ENCODE results near the gene PYGB. TPM values are rescaled to one million over a fixed set of nuclear protein-coding genes. Genes with fewer than 3 reads are reported as not detected.
"Not testable (repeated sequence)": the region's sequence is repeated elsewhere in the genome, so short reads cannot be mapped to it uniquely, and the experiment has no call there.

The PYGB gene
- total and polyA plus RNA-seq, 2 experiments from 2014 or later = 45.3 to 61.1 TPM

GRCh38 chr20:25259358-25259757 is 11.5 kb downstream of the PYGB start:
- no peak overlapping the region for H2AFZ ChIP-seq
- no peak overlapping the region for H3K4me2 ChIP-seq
- WGBS (ENCODE audit: low lambda C conversion rate, missing lambda C conversion rate) = 92% methylated on average over 12 of the region's 12 CpGs
- H3K9me3 ChIP-seq (ENCODE audit: low read depth) = no peaks in the 10 kb centered on the region
- peaks cover 48% of the 10 kb centered on the region for H3K79me2 ChIP-seq
- H3K27ac ChIP-seq = peak overlapping the region; percentile 82
- H4K20me1 ChIP-seq (ENCODE audit: insufficient read depth, poor library complexity, severe bottlenecking) = no peaks in the 10 kb centered on the region
- H3K27me3 ChIP-seq = no peaks in the 10 kb centered on the region
- DNase-seq (ENCODE audit: low spot score) = no peak
- no peaks in the 10 kb centered on the region for H3K9me2 ChIP-seq (replicated peaks; ENCODE audit: insufficient read depth)
- H3K4me3 ChIP-seq = no peak overlapping the region
- no peak for TF ChIP-seq EZH2 (IDR thresholded peaks at IDR 0.05; ENCODE audit: borderline replicate concordance)
- peaks cover 2% of the 10 kb centered on the region for H3K4me1 ChIP-seq (ENCODE audit: insufficient read depth)
- H3K36me3 ChIP-seq (replicated peaks; ENCODE audit: insufficient read depth, low read depth) = no peaks in the 10 kb centered on the region

DNA sequence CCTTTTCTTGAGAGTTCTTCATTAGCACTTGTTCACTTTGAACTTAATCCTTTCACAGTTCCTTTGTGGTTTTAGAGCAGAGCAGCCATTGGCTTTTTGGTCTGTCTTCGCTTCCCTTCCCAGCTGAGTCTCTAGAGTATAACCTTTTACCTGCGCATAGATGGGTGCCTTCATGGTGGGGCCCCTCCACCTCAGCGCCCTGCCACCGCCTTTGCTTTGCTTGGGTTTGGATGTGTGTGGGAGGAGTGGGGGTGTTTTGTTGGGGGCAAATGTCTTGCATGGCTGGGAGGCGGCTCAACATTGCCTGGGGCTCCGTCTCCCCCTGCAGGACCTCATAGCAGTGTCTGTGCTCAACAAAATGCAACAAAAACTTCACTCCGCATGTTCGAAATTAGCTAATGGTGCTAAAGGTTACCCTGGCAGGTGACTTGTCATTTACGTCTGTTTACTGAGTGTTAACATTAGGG is 11.9 kb downstream of the PYGB start:
- peaks cover 44% of the 10 kb centered on the region for H3K79me2 ChIP-seq
- no peaks in the 10 kb centered on the region for H4K20me1 ChIP-seq (ENCODE audit: insufficient read depth, poor library complexity, severe bottlenecking)

GRCh38 chr20:25260770-25261437 is 13.0 kb downstream of the PYGB start:
- not testable (repeated sequence) for H3K4me1 ChIP-seq (ENCODE audit: insufficient read depth); DNase-seq (ENCODE audit: low spot score); H2AFZ ChIP-seq; H3K9me3 ChIP-seq (ENCODE audit: low read depth); H3K4me2 ChIP-seq; H3K9me2 ChIP-seq (replicated peaks; ENCODE audit: insufficient read depth); H3K4me3 ChIP-seq; H3K36me3 ChIP-seq (replicated peaks; ENCODE audit: insufficient read depth, low read depth); H4K20me1 ChIP-seq (ENCODE audit: insufficient read depth, poor library complexity, severe bottlenecking); H3K27me3 ChIP-seq
- WGBS (ENCODE audit: low lambda C conversion rate, missing lambda C conversion rate) = 94% methylated on average over 16 of the region's 16 CpGs
- Histone ChIP-seq H3K27ac (peak overlapping the region; percentile 71), H3K79me2 (peaks cover 33% of the 10 kb centered on the region)

More for the DNA sequence above, 11.9 kb downstream of the PYGB start:
- no peak for TF ChIP-seq EZH2 (IDR thresholded peaks at IDR 0.05; ENCODE audit: borderline replicate concordance)
- no peak for TF ChIP-seq EZH2phosphoT487 (IDR thresholded peaks at IDR 0.05; ENCODE audit: low read depth, severe bottlenecking, unreplicated experiment)
- TF ChIP-seq, protein P1, sequence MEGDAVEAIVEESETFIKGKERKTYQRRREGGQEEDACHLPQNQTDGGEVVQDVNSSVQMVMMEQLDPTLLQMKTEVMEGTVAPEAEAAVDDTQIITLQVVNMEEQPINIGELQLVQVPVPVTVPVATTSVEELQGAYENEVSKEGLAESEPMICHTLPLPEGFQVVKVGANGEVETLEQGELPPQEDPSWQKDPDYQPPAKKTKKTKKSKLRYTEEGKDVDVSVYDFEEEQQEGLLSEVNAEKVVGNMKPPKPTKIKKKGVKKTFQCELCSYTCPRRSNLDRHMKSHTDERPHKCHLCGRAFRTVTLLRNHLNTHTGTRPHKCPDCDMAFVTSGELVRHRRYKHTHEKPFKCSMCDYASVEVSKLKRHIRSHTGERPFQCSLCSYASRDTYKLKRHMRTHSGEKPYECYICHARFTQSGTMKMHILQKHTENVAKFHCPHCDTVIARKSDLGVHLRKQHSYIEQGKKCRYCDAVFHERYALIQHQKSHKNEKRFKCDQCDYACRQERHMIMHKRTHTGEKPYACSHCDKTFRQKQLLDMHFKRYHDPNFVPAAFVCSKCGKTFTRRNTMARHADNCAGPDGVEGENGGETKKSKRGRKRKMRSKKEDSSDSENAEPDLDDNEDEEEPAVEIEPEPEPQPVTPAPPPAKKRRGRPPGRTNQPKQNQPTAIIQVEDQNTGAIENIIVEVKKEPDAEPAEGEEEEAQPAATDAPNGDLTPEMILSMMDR (IDR thresholded peaks at IDR 0.05; ENCODE audit: poor library complexity) = peak; percentile 16
- no peaks in the 10 kb centered on the region for H3K4me1 ChIP-seq (ENCODE audit: insufficient read depth)
- H3K27me3 ChIP-seq = no peaks in the 10 kb centered on the region
- no peaks in the 10 kb centered on the region for H3K9me3 ChIP-seq (ENCODE audit: low read depth)
- DNase-seq (ENCODE audit: low spot score) = peak; percentile 49
- H3K27ac ChIP-seq = peak overlapping the region; percentile 82
- H2AFZ ChIP-seq = no peak overlapping the region
- H3K36me3 ChIP-seq (replicated peaks; ENCODE audit: insufficient read depth, low read depth) = no peaks in the 10 kb centered on the region
- no peak overlapping the region for H3K4me2 ChIP-seq
- no peak overlapping the region for H3K4me3 ChIP-seq
- WGBS (ENCODE audit: low lambda C conversion rate, missing lambda C conversion rate) = 85% methylated on average over 9 of the region's 9 CpGs
- H3K9me2 ChIP-seq (replicated peaks; ENCODE audit: insufficient read depth) = no peaks in the 10 kb centered on the region

GRCh38 chr20:25269057-25269832 is 21.4 kb downstream of the PYGB start:
- no peaks in the 10 kb centered on the region for H3K9me2 ChIP-seq (replicated peaks; ENCODE audit: insufficient read depth)
- no peak overlapping the region for H3K27ac ChIP-seq
- H2AFZ ChIP-seq = no peak overlapping the region
- H3K4me2 ChIP-seq = no peak overlapping the region
- TF ChIP-seq, protein P1 (IDR thresholded peaks at IDR 0.05; ENCODE audit: poor library complexity) = no peak
- TF ChIP-seq EZH2 (IDR thresholded peaks at IDR 0.05; ENCODE audit: borderline replicate concordance) (no peak), EZH2phosphoT487 (IDR thresholded peaks at IDR 0.05; ENCODE audit: low read depth, severe bottlenecking, unreplicated experiment) (no peak)
- H3K79me2 ChIP-seq = peaks cover 12% of the 10 kb centered on the region
- WGBS (ENCODE audit: low lambda C conversion rate, missing lambda C conversion rate) = 93% methylated on average over 11 of the region's 11 CpGs
- DNase-seq (ENCODE audit: low spot score) = no peak
- H3K27me3 ChIP-seq = no peaks in the 10 kb centered on the region
- H4K20me1 ChIP-seq (ENCODE audit: insufficient read depth, poor library complexity, severe bottlenecking) = no peaks in the 10 kb centered on the region
- no peak overlapping the region for H3K4me3 ChIP-seq
- no peaks in the 10 kb centered on the region for H3K4me1 ChIP-seq (ENCODE audit: insufficient read depth)
- H3K36me3 ChIP-seq (replicated peaks; ENCODE audit: insufficient read depth, low read depth) = no peaks in the 10 kb centered on the region
- H3K9me3 ChIP-seq (ENCODE audit: low read depth) = no peaks in the 10 kb centered on the region

Measured in hepatocyte (in vitro differentiated cells).